Embryonic facial prominence (tissue), 1 donor: ENCODE data around the gene HDLBP.

Experiments
- DNase-seq: peaks from one replicate; pipeline ENCODE4 v3.0.0-alpha.2; 2016; ENCODE audit errors: extremely low spot score

The HDLBP gene

GRCh38 chr2:241249654-241250053 lies 65.8 kb downstream of the HDLBP start:
- no peak for DNase-seq

- DNase-seq, result no peak
Measured at GRCh38 chr2:241248897-241249296, 66.6 kb downstream of the HDLBP start.

GRCh38 chr2:241248289-241248688 lies 67.2 kb downstream of the HDLBP start:
- no peak for DNase-seq

- no peak for DNase-seq
Measured at GRCh38 chr2:241244368-241244767, 71.1 kb downstream of the HDLBP start.

GRCh38 chr2:241242306-241242705 lies 73.2 kb downstream of the HDLBP start:
- DNase-seq, result no peak

GRCh38 chr2:241241669-241242068 lies 73.8 kb downstream of the HDLBP start:
- no peak for DNase-seq

- DNase-seq, result no peak
Measured at GRCh38 chr2:241240320-241241004, 75.0 kb downstream of the HDLBP start.

- DNase-seq, result no peak
Measured at GRCh38 chr2:241239552-241240202, 75.8 kb downstream of the HDLBP start.

- no peak for DNase-seq
Measured at GRCh38 chr2:241238693-241239198, 76.7 kb downstream of the HDLBP start.

- no peak for DNase-seq
Measured at GRCh38 chr2:241237949-241238371, 77.5 kb downstream of the HDLBP start.

GRCh38 chr2:241237047-241237446 lies 78.4 kb downstream of the HDLBP start:
- no peak for DNase-seq

- no peak for DNase-seq
Measured at GRCh38 chr2:241235859-241236593, 79.4 kb downstream of the HDLBP start.

- no peak for DNase-seq
Measured at GRCh38 chr2:241234962-241235740, 80.3 kb downstream of the HDLBP start.

- no peak for DNase-seq
Measured at GRCh38 chr2:241234066-241234790, 81.2 kb downstream of the HDLBP start.

GRCh38 chr2:241232736-241233575 lies 82.5 kb downstream of the HDLBP start:
- no peak for DNase-seq

- no peak for DNase-seq
Measured at GRCh38 chr2:241230435-241230834, 85.0 kb downstream of the HDLBP start.

- DNase-seq, result no peak
Measured at GRCh38 chr2:241229563-241230401, 85.7 kb downstream of the HDLBP start.

GRCh38 chr2:241228860-241229516 lies 86.5 kb downstream of the HDLBP start:
- DNase-seq, result no peak
